ENCODE data around the gene GPR78.

Gene GPR78

GRCh38 chr4:8609406-8609805 is 29.2 kb downstream of the GPR78 start:
- Histone ChIP-seq H3K9ac (ENCODE audit: low read depth, low read length) (no peak overlapping the region), H3K4me1 (ENCODE audit: control insufficient read depth, insufficient read depth, low read length) (no peaks in the 10 kb centered on the region), H3K4me3 (ENCODE audit: low read depth, low read length) (no peak overlapping the region), H3K9me3 (ENCODE audit: control insufficient read depth, insufficient read depth, low read length) (no peaks in the 10 kb centered on the region), H3K27me3 (ENCODE audit: control insufficient read depth, insufficient read depth, low read length) (no peaks in the 10 kb centered on the region), H3K36me3 (ENCODE audit: control insufficient read depth, insufficient read depth, low read length) (peaks cover 25% of the 10 kb centered on the region)

GRCh38 chr4:8609824-8610350 is 29.7 kb downstream of the GPR78 start:
- H3K4me1 ChIP-seq (ENCODE audit: control insufficient read depth, insufficient read depth, low read length): no peaks in the 10 kb centered on the region
- peaks cover 25% of the 10 kb centered on the region for H3K36me3 ChIP-seq (ENCODE audit: control insufficient read depth, insufficient read depth, low read length)
- no peak overlapping the region for H3K4me3 ChIP-seq (ENCODE audit: low read depth, low read length)
- H3K9me3 ChIP-seq (ENCODE audit: control insufficient read depth, insufficient read depth, low read length): no peaks in the 10 kb centered on the region
- no peak overlapping the region for H3K9ac ChIP-seq (ENCODE audit: low read depth, low read length)
- no peaks in the 10 kb centered on the region for H3K27me3 ChIP-seq (ENCODE audit: control insufficient read depth, insufficient read depth, low read length)

DNA sequence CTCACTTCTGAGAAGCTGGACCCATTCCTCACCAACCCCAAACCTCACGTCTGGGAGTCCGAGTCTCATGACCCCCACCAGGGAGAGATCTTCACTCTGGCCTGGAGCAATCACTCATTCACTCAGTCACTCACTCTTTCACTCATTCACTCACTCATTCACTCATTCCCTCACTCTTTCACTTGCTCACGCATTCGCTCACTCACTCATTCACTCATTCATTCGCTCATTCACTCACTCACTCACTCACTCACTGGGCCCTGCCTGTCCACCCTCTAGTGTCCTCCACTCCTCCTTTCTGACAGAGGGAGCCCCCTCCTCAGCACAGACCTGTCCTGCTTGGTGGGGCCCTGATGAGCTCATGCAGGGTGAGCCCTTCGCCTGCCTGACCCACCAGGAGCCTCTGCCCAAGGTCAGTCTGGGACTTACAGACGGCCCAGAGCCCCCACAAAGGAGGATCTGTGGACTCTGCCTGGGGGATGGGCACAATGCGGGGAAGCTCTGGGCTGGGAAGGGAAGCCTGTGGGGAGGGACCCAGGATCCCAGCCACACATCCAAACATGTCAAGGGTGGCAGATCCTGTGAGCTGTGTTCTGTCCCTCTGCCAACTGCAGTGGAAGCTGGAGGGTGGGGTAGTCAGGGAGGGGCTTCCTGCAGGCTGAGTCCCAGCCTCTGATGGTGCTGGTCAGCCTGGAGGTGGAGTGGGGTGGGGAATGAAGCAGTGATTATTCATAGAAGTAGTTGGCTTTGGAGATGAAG is 30.8 kb downstream of the GPR78 start:
- H3K36me3 ChIP-seq (ENCODE audit: control insufficient read depth, insufficient read depth, low read length): peaks cover 24% of the 10 kb centered on the region
- H3K4me3 ChIP-seq (ENCODE audit: low read depth, low read length): no peak overlapping the region
- H3K9ac ChIP-seq (ENCODE audit: low read depth, low read length): no peak overlapping the region
- H3K9me3 ChIP-seq (ENCODE audit: control insufficient read depth, insufficient read depth, low read length): no peaks in the 10 kb centered on the region
- no peaks in the 10 kb centered on the region for H3K4me1 ChIP-seq (ENCODE audit: control insufficient read depth, insufficient read depth, low read length)
- no peaks in the 10 kb centered on the region for H3K27me3 ChIP-seq (ENCODE audit: control insufficient read depth, insufficient read depth, low read length)

DNA sequence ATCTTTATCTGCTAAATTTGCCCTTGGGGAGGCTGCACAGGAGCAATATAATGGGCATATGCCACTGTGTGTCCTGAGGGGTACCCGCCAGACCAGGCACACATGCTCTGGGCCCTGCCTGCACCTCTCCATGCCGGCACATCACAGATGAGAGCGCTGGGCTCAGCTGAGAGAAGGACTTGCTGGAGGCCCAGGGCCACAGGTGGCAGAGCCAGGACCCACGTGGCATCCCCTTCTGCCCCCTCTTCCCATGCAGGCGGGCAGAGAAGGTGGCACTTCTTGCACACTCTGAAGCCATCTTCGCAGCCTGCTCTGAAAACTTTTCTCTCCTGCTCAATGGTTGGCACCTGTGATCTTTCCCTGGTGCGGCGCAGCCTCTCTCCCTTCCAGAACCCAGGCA is 32.5 kb downstream of the GPR78 start:
- H3K36me3 ChIP-seq (ENCODE audit: control insufficient read depth, insufficient read depth, low read length): peaks cover 21% of the 10 kb centered on the region
- H3K4me1 ChIP-seq (ENCODE audit: control insufficient read depth, insufficient read depth, low read length): no peaks in the 10 kb centered on the region

GRCh38 chr4:8613421-8614364 is 33.5 kb downstream of the GPR78 start:
- no peaks in the 10 kb centered on the region for H3K4me1 ChIP-seq (ENCODE audit: control insufficient read depth, insufficient read depth, low read length)
- no peaks in the 10 kb centered on the region for H3K27me3 ChIP-seq (ENCODE audit: control insufficient read depth, insufficient read depth, low read length)
- H3K4me3 ChIP-seq (ENCODE audit: low read depth, low read length): no peak overlapping the region
- no peak overlapping the region for H3K9ac ChIP-seq (ENCODE audit: low read depth, low read length)
- H3K36me3 ChIP-seq (ENCODE audit: control insufficient read depth, insufficient read depth, low read length): peaks cover 23% of the 10 kb centered on the region
- H3K9me3 ChIP-seq (ENCODE audit: control insufficient read depth, insufficient read depth, low read length): no peaks in the 10 kb centered on the region

More for the DNA sequence above, 32.5 kb downstream of the GPR78 start:
- Histone ChIP-seq H3K9me3 (ENCODE audit: control insufficient read depth, insufficient read depth, low read length) (no peaks in the 10 kb centered on the region), H3K27me3 (ENCODE audit: control insufficient read depth, insufficient read depth, low read length) (no peaks in the 10 kb centered on the region), H3K4me3 (ENCODE audit: low read depth, low read length) (no peak overlapping the region), H3K9ac (ENCODE audit: low read depth, low read length) (no peak overlapping the region)

DNA sequence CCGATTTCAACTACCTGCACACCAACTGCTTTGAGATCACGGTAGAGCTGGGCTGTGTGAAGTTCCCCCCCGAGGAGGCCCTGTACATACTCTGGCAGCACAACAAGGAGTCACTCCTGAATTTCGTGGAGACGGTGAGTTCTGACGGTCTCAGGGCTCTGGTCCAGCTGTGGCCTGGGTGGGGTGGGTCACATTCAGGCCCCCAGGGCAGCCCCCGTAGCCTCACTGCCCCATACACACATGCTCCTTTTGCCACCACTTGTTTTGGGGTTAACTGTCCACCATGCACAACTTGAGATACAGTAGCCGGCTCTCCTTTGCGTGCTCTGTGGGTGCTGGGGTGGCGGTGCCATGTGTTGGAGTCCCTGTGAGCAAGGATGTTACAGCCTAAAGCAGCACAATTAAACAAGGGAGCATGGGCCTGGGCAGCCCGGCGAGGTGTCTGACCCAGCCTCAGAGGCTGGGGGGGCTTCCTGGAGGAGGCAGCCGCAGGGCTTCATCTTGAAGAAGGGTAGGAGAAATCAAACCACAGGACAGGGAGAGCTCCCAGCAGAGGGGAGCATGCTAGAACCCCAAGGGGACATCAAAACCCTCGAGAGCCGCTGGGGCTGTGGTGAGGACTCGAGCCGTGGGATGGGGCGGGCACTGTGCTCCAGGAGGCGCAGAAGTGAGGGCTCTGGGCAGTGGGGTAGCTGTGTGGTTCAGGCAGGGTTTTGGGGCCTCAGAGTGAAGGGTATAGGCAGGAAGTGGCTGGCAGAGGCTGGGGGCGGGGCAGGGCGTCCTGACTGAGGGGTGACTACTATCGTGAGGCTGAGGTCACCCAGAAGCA is 34.4 kb downstream of the GPR78 start:
- Histone ChIP-seq H3K27me3 (ENCODE audit: control insufficient read depth, insufficient read depth, low read length) (no peaks in the 10 kb centered on the region), H3K9ac (ENCODE audit: low read depth, low read length) (no peak overlapping the region), H3K4me3 (ENCODE audit: low read depth, low read length) (no peak overlapping the region)

DNA sequence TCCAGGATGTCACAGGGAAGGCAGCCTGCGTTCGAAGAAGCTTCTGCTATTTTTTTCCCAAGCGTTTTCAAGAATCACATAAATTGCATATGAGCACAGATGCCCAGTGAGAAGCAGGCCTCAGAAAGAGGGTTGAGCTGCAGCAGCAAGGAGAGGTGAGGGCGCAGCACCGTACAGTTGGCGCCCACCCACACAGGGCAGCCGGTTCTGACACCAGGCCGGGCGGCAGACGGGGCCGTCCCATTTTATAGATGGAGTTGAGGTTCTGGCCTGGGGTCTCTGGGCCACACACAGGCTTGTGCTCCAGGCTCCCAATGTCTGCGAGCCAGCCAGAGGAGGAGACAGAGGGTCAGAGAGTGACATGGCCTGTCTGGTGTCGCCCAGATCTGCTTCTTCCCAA is 35.2 kb downstream of the GPR78 start:
- Histone ChIP-seq H3K9ac (ENCODE audit: low read depth, low read length) (no peak overlapping the region), H3K27me3 (ENCODE audit: control insufficient read depth, insufficient read depth, low read length) (no peaks in the 10 kb centered on the region), H3K4me1 (ENCODE audit: control insufficient read depth, insufficient read depth, low read length) (no peaks in the 10 kb centered on the region), H3K9me3 (ENCODE audit: control insufficient read depth, insufficient read depth, low read length) (no peaks in the 10 kb centered on the region), H3K36me3 (ENCODE audit: control insufficient read depth, insufficient read depth, low read length) (peaks cover 30% of the 10 kb centered on the region), H3K4me3 (ENCODE audit: low read depth, low read length) (no peak overlapping the region)

More for the DNA sequence above, 34.4 kb downstream of the GPR78 start:
- Histone ChIP-seq H3K36me3 (ENCODE audit: control insufficient read depth, insufficient read depth, low read length) (peaks cover 30% of the 10 kb centered on the region), H3K4me1 (ENCODE audit: control insufficient read depth, insufficient read depth, low read length) (no peaks in the 10 kb centered on the region), H3K9me3 (ENCODE audit: control insufficient read depth, insufficient read depth, low read length) (no peaks in the 10 kb centered on the region)

GRCh38 chr4:8615921-8616787 is 36.0 kb downstream of the GPR78 start:
- Histone ChIP-seq H3K27me3 (ENCODE audit: control insufficient read depth, insufficient read depth, low read length) (no peaks in the 10 kb centered on the region), H3K36me3 (ENCODE audit: control insufficient read depth, insufficient read depth, low read length) (peaks cover 24% of the 10 kb centered on the region), H3K4me1 (ENCODE audit: control insufficient read depth, insufficient read depth, low read length) (no peaks in the 10 kb centered on the region), H3K9me3 (ENCODE audit: control insufficient read depth, insufficient read depth, low read length) (no peaks in the 10 kb centered on the region), H3K9ac (ENCODE audit: low read depth, low read length) (no peak overlapping the region), H3K4me3 (ENCODE audit: low read depth, low read length) (no peak overlapping the region)

GRCh38 chr4:8616831-8617230 is 36.6 kb downstream of the GPR78 start:
- no peaks in the 10 kb centered on the region for H3K27me3 ChIP-seq (ENCODE audit: control insufficient read depth, insufficient read depth, low read length)
- H3K9me3 ChIP-seq (ENCODE audit: control insufficient read depth, insufficient read depth, low read length): no peaks in the 10 kb centered on the region
- no peak overlapping the region for H3K9ac ChIP-seq (ENCODE audit: low read depth, low read length)
- H3K36me3 ChIP-seq (ENCODE audit: control insufficient read depth, insufficient read depth, low read length): peaks cover 22% of the 10 kb centered on the region
- H3K4me1 ChIP-seq (ENCODE audit: control insufficient read depth, insufficient read depth, low read length): no peaks in the 10 kb centered on the region
- H3K4me3 ChIP-seq (ENCODE audit: low read depth, low read length): no peak overlapping the region

- no peaks in the 10 kb centered on the region for H3K4me1 ChIP-seq (ENCODE audit: control insufficient read depth, insufficient read depth, low read length)
- H3K9ac ChIP-seq (ENCODE audit: low read depth, low read length): no peak overlapping the region
- no peak overlapping the region for H3K4me3 ChIP-seq (ENCODE audit: low read depth, low read length)
- no peaks in the 10 kb centered on the region for H3K27me3 ChIP-seq (ENCODE audit: control insufficient read depth, insufficient read depth, low read length)
- peaks cover 22% of the 10 kb centered on the region for H3K36me3 ChIP-seq (ENCODE audit: control insufficient read depth, insufficient read depth, low read length)
- no peaks in the 10 kb centered on the region for H3K9me3 ChIP-seq (ENCODE audit: control insufficient read depth, insufficient read depth, low read length)
These were observed 37.4 kb downstream of the GPR78 start for GRCh38 chr4:8617486-8618040.
